H9 (cell line): ENCODE data around the gene ARMC2. TPM values are rescaled to one million over a fixed set of nuclear protein-coding genes. Genes with fewer than 3 reads are reported as not detected.

Experiments
- DNase-seq: peaks from one replicate; pipeline ENCODE4 v3.0.0-alpha.2; 2017
- H2AFZ ChIP-seq: one replicate; pipeline ENCODE4 v1.6.1; 2013; ENCODE audit warnings: mild to moderate bottlenecking, low read length, control low read depth, moderate library complexity
- H2AK5ac ChIP-seq: 2 replicates; pipeline ENCODE4 v1.6.1; 2013; ENCODE audit warnings: low read length, control low read depth, mixed read lengths; ENCODE audit not compliant: insufficient read length
- H2BK120ac ChIP-seq: one replicate; pipeline ENCODE4 v1.6.1; 2013; ENCODE audit warnings: low read depth, mild to moderate bottlenecking, low read length, control low read depth, inconsistent platforms; ENCODE audit not compliant: poor library complexity, severe bottlenecking
- H2BK12ac ChIP-seq: 2 replicates; pipeline ENCODE4 v1.6.1; 2013; ENCODE audit warnings: low read length, control low read depth, mixed read lengths, low read depth; ENCODE audit not compliant: insufficient read length
- H2BK15ac ChIP-seq: 2 replicates; pipeline ENCODE4 v1.6.1; 2013; ENCODE audit warnings: low read depth, low read length, control low read depth
- H2BK20ac ChIP-seq: one replicate; pipeline ENCODE4 v1.6.1; 2013; ENCODE audit warnings: low read depth, mild to moderate bottlenecking, low read length, control low read depth, inconsistent platforms; ENCODE audit not compliant: poor library complexity, severe bottlenecking
- H2BK5ac ChIP-seq: 2 replicates; pipeline ENCODE4 v1.6.1; 2013; ENCODE audit warnings: low read length, control low read depth, mixed read lengths; ENCODE audit not compliant: insufficient read length
- H3K14ac ChIP-seq: 2 replicates; pipeline ENCODE4 v1.6.1; 2013; ENCODE audit warnings: low read length, control low read depth; ENCODE audit not compliant: insufficient read depth
- H3K18ac ChIP-seq: 2 replicates; pipeline ENCODE4 v1.6.1; 2013; ENCODE audit warnings: low read depth, mild to moderate bottlenecking, mixed read lengths, low read length, control low read depth; ENCODE audit not compliant: insufficient read length
- H3K23ac ChIP-seq: 2 replicates; pipeline ENCODE4 v1.6.1; 2013; ENCODE audit warnings: low read length, control low read depth, mixed read lengths, low read depth; ENCODE audit not compliant: insufficient read length
- H3K23me2 ChIP-seq: 2 replicates; pipeline ENCODE4 v1.6.1; 2013; ENCODE audit warnings: low read depth, mild to moderate bottlenecking, mixed read lengths, low read length, control low read depth; ENCODE audit not compliant: insufficient read length, poor library complexity, severe bottlenecking
- H3K27ac ChIP-seq: 2 replicates; pipeline ENCODE4 v1.5.1; 2013; ENCODE audit warnings: low read length, control low read depth, mixed read lengths, low read depth; ENCODE audit not compliant: insufficient read length
- H3K27me3 ChIP-seq: 2 replicates; pipeline ENCODE4 v1.6.1; 2013; ENCODE audit warnings: low read length, control low read depth, inconsistent platforms; ENCODE audit not compliant: insufficient read depth
- H3K4ac ChIP-seq: 2 replicates; pipeline ENCODE4 v1.6.1; 2013; ENCODE audit warnings: low read depth, mild to moderate bottlenecking, control low read depth, inconsistent platforms, low read length, moderate library complexity
- H3K4me1 ChIP-seq: 2 replicates; pipeline ENCODE4 v1.6.1; 2013; ENCODE audit warnings: low read length, control low read depth, inconsistent platforms; ENCODE audit not compliant: insufficient read depth
- H3K4me2 ChIP-seq: 2 replicates; pipeline ENCODE4 v1.6.1; 2013; ENCODE audit warnings: low read length, control low read depth, mixed read lengths; ENCODE audit not compliant: insufficient read length, insufficient read depth
- H3K56ac ChIP-seq: 2 replicates; pipeline ENCODE4 v1.6.1; 2013; ENCODE audit warnings: low read depth, mild to moderate bottlenecking, mixed read lengths, low read length, control low read depth; ENCODE audit not compliant: insufficient read length
- H3K79me1 ChIP-seq: 2 replicates; pipeline ENCODE4 v1.6.1; 2013; ENCODE audit warnings: low read depth, mild to moderate bottlenecking, moderate library complexity, low read length, control low read depth, inconsistent platforms; ENCODE audit not compliant: insufficient read depth, poor library complexity, severe bottlenecking
- H3K79me2 ChIP-seq: 2 replicates; pipeline ENCODE4 v1.6.1; 2013; ENCODE audit warnings: low read length, control low read depth, inconsistent platforms; ENCODE audit not compliant: insufficient read depth
- H3K9ac ChIP-seq: 2 replicates; pipeline ENCODE4 v1.6.1; 2013; ENCODE audit warnings: low read length, control low read depth, mixed read lengths; ENCODE audit not compliant: insufficient read length; ENCODE audit errors: extremely low read depth
- H3K9me3 ChIP-seq: one replicate; pipeline ENCODE4 v1.6.1; 2013; ENCODE audit warnings: low read depth, low read length, inconsistent platforms; ENCODE audit not compliant: control insufficient read depth
- H3T11ph ChIP-seq: one replicate; pipeline ENCODE4 v1.6.1; 2013; ENCODE audit warnings: mild to moderate bottlenecking, low read length, control low read depth, inconsistent platforms
- H4K20me1 ChIP-seq: one replicate; pipeline ENCODE4 v1.6.1; 2013; ENCODE audit not compliant: control insufficient read depth, insufficient read length, insufficient read depth
- H4K5ac ChIP-seq: 2 replicates; pipeline ENCODE4 v1.6.1; 2013; ENCODE audit warnings: low read depth, mild to moderate bottlenecking, mixed read lengths, low read length, control low read depth; ENCODE audit not compliant: insufficient read length
- H4K8ac ChIP-seq: replicated peaks from 2 replicates; pipeline ENCODE4 v1.6.1; 2013; ENCODE audit warnings: low read length, control low read depth, mixed read lengths, low read depth; ENCODE audit not compliant: insufficient read length
- H4K91ac ChIP-seq: 2 replicates; pipeline ENCODE4 v1.6.1; 2013; ENCODE audit warnings: low read depth, mild to moderate bottlenecking, moderate library complexity, mixed read lengths, low read length, control low read depth; ENCODE audit not compliant: insufficient read length
- H3K27ac Mint-ChIP-seq, 3 experiments: 2 replicates in 2 of 3; 3 replicates in 1 of 3; pipeline ENCODE4 v1.8.0; 2020 to 2021; ENCODE audit warnings: mixed read lengths in 3 of 3, mild to moderate bottlenecking in 1 of 3, moderate library complexity in 1 of 3
- H3K27me3 Mint-ChIP-seq: 2 replicates; pipeline ENCODE4 v1.8.0; 2021; ENCODE audit warnings: low read depth, mild to moderate bottlenecking, moderate library complexity, mixed read lengths
- H3K36me3 Mint-ChIP-seq, 3 experiments: 2 replicates in 2 of 3; 3 replicates in 1 of 3; pipeline ENCODE4 v1.8.0; 2020 to 2021; ENCODE audit warnings: low read depth in 3 of 3, mixed read lengths in 3 of 3; ENCODE audit not compliant: insufficient read depth in 1 of 3
- H3K4me1 Mint-ChIP-seq, 2 experiments: 2 replicates each; pipeline ENCODE4 v1.8.0; 2020; ENCODE audit warnings: mixed read lengths in 2 of 2
- H3K4me3 Mint-ChIP-seq, 2 experiments: 2 replicates in 1 of 2; 3 replicates in 1 of 2; pipeline ENCODE4 v1.8.0; 2020 to 2021; ENCODE audit warnings: mild to moderate bottlenecking in 2 of 2, mixed read lengths in 2 of 2, moderate library complexity in 1 of 2
- H3K9me3 Mint-ChIP-seq, 2 experiments: 2 replicates in 1 of 2; 3 replicates in 1 of 2; pipeline ENCODE4 v1.8.0; 2020; ENCODE audit warnings: mild to moderate bottlenecking in 2 of 2, mixed read lengths in 2 of 2, moderate library complexity in 1 of 2
- CTCF ChIP-seq: fragments of 200-600 bp; sonication (generic); conservative IDR thresholded peaks from 3 replicates; pipeline ENCODE4 v1.8.0; 2021; ENCODE audit warnings: antibody characterized with exemption, mild to moderate bottlenecking
- WGBS: extraction: QIAGEN DNeasy Blood & Tissue Kit; methylation state at CpG from one replicate; pipeline ENCODE4 v1.1.7; 2013; ENCODE audit warnings: missing lambda C conversion rate, low lambda C conversion rate, mixed read lengths; ENCODE audit not compliant: insufficient read length; ENCODE audit errors: extremely low coverage; 5-methylcytosine and 5-hydroxymethylcytosine counted together
- total RNA-seq: library from RNA; stranded (reverse); gene quantifications from 2 replicates; pipeline ENCODE4 v1.2.1, GENCODE V29; 2021

ARMC2 gene
- total RNA-seq, 1 experiment from 2014 or later = 2.8 TPM

- Histone ChIP-seq H2BK12ac (no peak overlapping the region), H3K79me2 (no peaks in the 10 kb centered on the region), H3K23ac (no peak overlapping the region), H3K27me3 (no peaks in the 10 kb centered on the region), H2BK15ac (no peak overlapping the region), H4K8ac (no peak overlapping the region), H3T11ph (no peak overlapping the region), H4K20me1 (no peaks in the 10 kb centered on the region), H3K4me2 (no peak overlapping the region), H3K56ac (no peak overlapping the region), H3K79me1 (no peaks in the 10 kb centered on the region), H2BK5ac (no peak overlapping the region), H2AK5ac (no peak overlapping the region), H3K9ac (no peak overlapping the region), H3K18ac (no peak overlapping the region), H3K27ac (no peak overlapping the region), H4K5ac (no peak overlapping the region), H2BK120ac (no peak overlapping the region), H3K9me3 (no peaks in the 10 kb centered on the region), H4K91ac (no peak overlapping the region), H3K14ac (no peak overlapping the region), H3K4ac (no peak overlapping the region), H3K4me1 (no peaks in the 10 kb centered on the region), H3K23me2 (peaks cover 4% of the 10 kb centered on the region), H2BK20ac (no peak overlapping the region), H2AFZ (no peak overlapping the region)
- Mint-ChIP-seq H3K27ac (no peak overlapping the region; a peak in 1 of 7 replicates), H3K27me3 (no peaks in the 10 kb centered on the region), H3K4me1 (peaks cover 28 to 29% of the 10 kb centered on the region in 2 experiments), H3K9me3 (no peaks in the 10 kb centered on the region), H3K36me3 (no peaks in the 10 kb centered on the region), H3K4me3 (no peak overlapping the region)
- no peak for TF ChIP-seq CTCF
- no peak for DNase-seq
- WGBS = no CpG with 5 or more reads among the region's 2 CpGs
Measured at GRCh38 chr6:109010705-109011102, 162.5 kb downstream of the ARMC2 start.
